AML-193 (cell line): ENCODE data around the gene DYSF.
"Not testable (repeated sequence)": the region's sequence is repeated elsewhere in the genome, so short reads cannot be mapped to it uniquely, and the experiment has no call there.

ENCODE experiments used
- DNase-seq, 2 experiments: peaks; one replicate each; lab custom pipeline; 2025; lab: John Stamatoyannopoulos, UW

DYSF gene

DNA sequence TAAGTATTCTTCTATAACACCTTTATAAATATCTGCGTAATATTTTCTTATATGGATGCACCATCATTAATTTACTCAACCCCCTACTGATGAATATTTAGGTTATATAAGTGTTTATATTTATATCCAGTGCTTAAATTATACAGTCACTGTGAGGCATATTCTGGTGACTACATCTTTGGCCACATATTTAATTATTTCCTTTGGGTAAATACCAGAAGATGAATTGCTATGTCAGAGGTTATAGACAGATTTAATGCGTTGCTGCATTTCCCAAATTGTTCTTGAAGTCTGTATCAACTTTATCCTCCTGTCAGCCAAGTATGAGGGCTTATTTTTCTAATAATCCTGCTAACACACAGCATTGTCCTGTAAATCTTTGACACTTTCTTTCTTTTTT lies 18.7 kb downstream of the DYSF start:
- no peak for DNase-seq

DNA sequence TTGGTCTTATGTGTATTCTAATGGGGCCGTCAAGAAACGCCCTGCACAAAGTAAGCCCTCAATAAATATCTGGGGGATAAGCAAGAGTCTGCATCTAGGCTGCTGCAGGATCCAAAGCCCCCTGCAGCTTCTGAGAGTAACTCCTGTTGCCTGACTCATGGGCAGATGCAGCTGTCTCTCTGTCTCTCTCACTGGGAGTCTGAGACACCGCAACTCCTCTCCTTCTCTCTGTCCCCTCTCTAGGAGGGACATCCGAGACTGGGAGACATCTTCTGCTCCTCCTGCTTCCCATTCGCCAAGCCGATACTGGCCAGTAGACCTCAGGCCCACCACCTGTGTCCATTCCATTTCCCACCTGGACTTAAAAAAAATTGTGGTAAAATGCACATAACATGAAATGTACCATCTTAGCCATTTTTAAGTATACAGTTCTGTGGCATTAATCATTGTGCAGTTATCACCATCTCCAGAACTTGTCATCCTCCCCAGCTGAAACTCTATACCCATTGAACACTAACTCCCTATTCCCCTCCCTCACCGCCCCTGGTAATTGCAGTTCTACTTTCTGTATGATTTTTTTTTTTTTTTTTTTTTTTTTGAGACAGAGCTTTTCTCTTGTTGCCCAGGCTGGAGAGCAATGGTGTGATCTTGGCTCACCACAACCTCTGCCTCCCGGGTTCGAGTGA lies 20.1 kb downstream of the DYSF start:
- DNase-seq, result no peak

DNA sequence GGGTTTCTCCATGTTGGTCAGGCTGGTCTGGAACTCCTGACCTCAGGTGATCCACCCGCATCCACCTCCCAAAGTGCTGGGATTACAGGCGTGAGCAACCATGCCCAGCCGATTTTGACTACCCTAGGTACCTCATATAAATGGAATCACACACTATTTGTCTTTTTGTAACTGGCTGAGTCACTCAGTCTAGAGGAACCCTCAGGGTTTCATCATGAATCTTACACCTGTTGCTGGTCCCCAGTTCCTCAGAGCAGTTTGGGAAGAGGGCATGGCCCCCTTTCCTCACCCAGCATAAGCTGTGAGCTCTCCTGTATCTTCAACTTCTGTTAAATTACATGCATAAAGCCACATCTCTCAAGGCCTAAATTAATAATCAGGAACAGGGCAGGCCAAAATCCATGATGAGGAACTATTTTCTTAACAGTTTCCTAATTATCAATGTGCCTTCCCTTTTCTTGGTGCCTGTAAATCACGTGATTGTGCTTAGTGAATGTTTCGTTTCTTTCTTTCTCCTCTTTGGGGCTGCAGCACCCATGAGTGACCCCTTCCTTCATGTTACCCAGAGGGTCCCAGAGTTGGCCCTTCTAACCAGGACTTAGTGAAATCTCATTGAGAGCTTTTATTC lies 20.9 kb downstream of the DYSF start:
- peak; percentile 49 to 65 for DNase-seq

DNA sequence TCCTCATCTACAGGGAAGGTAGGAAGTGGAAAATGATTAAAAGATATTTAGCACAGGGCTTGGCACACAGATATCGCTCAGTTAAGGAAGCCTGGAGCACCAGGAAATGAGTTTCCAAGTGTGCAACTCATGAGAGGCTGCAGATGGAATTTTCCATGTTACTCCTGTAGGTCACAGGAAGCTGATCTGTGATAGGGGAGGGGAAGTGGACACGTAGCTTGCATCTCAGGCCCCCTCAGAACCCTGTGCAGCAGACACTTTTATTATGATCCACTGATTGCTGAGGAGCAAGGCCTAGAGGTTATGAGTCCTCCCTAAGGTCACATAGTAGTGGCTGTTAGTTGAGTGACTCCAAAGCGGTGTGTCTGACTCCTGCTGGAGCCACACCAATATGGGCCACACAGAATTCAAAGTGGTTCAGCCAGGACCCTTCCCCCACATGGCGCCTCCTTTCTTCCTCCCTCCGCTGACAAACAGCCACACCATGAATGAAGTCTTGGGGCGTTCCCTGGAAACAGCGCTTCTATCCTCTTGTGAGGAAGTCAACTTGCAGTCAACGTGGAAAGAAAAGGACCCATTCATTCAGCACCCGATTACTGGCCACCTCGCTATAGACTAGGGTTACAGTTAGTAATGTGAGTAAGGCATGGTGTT lies 21.5 kb downstream of the DYSF start:
- no peak for DNase-seq

DNA sequence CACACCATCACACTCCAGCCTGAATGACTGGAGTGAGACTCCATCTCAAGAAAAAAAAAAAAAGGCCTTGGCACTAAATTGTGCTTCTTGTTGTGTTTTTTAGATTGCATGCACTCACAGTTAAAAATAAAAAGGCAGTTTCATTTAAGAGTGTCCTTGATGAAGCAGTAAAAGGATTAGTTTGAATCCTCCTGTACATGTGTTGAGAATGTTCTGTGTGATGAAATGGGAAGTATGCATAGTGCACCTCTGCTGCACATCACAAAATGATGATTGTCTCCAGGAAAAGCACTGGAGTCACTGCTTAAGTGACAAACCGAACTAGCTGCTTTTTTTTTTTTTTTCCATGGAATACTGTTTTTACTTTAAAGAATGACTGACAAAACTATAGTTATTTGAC lies 23.1 kb downstream of the DYSF start:
- DNase-seq, result no peak

DNA sequence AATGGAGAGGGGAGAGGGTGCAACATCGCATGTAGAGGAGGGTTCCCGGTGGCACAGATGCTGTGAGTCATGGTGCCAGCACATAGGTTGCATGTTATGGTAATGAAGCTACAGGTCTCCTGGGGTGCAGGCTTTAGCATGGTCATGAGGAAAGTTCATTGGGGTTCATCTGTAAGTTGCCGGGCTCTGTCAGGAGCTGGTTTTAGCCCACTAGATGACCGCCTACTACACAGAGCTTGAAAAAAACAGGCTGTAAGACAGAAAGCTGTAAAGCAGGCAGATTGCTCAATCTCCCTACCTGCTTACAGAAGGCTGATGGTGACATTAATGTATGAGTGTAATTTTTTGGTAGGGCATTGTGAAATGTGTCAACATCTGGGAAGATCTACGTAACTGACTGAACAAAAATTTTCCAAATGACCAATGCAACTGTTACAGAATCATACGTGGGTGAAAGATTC lies 23.9 kb downstream of the DYSF start:
- DNase-seq, result peak; percentile 63 to 68

DNA sequence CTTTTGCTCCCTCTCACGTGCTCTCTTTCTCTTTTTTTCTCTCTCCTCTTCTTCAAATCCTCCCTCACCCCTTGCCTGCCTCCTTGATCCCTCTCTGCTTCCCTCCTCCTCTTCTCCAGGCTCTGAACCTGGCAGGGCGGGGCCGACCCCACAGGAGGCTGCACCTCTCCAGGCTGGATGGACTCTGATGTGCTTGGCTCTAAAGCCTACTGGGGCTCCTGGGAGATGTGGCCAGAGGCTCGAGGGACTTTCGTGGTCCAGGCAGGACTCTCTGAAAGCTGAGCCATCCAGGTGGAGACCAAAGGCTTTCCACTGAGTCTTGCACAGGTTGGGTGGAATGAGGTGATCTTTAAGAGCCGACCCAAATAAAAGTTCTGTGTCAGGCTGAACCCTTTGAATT lies 25.4 kb downstream of the DYSF start:
- DNase-seq, result no peak

DNA sequence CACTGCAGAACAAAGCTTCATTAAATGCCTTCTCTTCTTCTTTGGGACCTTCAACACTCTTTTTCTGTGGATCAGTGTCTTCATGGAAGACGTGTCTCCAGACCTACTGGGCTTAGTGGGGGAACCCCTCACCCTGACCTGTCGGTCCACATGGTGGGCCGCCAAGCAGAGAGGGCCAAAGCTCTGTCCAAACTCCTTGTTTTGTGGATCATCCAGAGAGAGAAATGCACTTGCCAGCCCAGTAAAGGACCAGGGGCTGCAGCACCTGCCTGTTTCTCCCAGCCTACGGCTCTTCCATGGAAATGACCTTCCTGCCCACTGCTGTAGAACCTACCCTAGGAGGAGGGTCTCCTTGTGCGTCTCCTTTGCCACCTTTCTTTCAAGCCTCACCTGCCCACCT lies 25.9 kb downstream of the DYSF start:
- no peak for DNase-seq

DNA sequence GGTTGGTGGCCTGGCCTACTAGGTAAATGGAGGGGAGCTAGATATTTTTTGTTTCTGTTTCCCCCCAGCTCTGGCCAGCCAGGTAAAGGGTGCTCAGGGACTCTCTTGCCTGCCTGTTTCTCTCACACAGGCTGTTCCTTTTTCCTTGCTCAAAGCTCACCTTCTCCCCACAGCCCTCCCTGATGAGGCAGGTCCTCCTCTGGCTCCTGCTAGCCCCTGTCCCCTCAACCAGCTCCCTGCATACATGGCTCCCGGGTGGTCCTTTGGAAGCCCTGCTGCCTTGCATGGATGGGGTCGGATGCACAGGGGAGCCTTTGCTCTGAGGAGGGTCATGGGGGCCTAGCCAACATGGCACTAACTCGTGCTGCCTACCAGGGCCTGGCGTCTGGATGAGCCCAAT lies 27.8 kb downstream of the DYSF start:
- no peak for DNase-seq

DNA sequence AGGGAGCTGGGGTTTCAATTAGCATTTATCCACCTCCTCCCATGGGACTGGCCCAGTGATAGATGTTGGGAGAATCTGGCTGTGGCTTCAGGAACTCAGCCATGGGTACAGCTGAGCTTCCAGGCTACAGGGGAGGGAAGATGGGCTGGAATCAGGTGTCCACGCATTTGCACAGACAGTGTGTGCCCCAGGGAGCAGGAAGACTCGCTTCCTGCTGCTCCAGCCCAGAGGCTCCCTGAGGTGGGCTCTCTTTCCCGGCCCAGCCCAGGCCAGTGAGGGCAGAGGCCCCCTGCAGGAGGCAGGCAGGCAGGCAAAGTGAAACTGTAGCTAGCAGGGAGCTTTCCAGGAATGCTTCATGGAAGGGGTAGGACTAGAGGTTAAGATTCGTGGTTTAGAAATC lies 28.7 kb downstream of the DYSF start:
- DNase-seq, result no peak

DNA sequence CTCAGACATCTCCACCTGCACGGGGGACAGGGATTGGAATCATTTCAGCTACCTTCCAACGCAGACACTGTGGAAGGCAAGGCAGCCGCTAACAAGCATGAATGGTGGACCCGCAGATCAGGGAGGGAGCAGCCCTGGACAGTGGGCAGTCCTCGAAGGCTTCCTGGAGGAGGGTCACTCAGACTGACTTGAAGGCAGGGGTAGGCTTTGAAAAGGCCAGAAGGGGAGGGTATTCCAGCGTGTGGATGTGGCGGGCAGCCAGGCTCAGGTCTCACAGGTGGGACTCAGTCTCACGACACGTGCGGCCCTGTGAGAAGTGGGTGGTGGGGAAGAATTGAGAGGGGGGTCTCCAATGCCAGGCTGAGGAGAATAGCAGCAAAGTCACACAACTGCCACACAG lies 29.9 kb downstream of the DYSF start:
- no peak for DNase-seq

DNA sequence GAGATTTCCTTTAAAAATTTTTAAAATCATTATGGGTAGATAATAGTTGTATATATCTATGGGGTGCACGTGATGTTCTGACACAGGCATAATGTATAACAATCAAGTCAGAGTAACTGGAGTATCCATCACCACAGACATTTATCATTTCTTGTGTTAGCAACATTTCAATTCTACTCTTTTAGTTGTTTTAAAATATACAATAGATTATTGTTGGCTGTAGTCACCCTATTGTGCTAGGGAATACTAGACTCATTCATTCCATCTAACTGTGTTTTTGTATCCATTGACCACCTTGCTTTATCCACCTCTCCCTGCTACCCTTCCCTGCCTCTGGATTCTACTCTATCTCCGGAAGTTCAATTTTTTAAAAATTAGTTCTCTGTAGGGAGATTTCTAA lies 31.0 kb downstream of the DYSF start:
- DNase-seq, result no peak

DNA sequence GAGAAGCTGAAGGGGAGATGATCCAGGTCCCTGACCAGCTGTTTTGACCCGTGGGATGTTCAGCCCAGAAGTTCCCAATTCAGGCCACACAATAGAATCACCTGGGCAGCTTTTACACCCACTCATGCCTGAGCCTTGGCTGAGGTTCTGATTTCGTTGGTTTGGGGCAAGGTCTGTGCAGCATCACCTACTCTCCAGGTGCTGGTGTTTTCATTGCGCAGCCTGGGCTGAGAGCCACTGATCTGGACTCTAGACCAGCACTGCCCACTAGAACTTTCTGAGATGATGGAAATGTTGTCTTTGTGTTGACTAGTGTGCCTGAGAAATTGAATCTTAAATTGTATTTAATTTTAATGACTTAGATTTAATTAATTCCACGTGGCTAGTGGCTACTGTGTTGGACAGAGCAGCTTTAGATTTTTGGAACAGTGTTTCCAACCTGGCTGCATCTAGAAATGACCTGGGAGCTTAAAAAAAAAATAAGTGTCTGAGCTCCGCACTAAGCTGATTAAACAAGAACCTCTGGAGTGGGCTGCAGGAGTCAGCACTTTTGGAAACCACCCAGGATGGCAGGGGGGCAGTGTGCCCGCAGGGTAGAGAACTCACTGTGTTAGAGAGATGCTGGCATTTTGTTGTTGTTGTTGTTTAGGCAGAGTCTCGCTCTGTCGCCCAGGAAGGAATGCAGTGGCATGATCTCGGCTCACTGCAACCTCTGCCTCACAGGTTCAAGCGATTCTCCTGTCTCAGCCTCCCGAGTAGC lies 33.7 kb downstream of the DYSF start:
- DNase-seq, result no peak

DNA sequence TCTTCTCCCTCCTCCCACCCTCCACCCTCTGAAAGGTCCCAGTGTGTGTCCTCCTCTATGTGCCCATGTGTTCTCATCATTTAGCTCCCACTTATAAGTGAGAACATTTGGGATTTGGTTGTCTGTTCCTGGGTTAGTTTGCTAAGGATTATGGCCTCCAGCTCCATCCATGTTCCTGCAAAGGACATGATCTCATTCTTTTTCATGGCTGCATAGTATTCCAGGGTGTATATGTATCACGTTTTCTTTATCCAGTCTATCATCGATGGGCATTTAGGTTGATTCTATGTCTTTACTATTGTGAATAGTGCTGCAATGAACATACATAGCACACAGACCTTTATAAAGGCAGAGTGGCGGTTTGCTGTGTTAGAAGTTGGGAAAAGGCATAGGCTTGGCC lies 38.2 kb downstream of the DYSF start:
- DNase-seq, result not testable (repeated sequence)

DNA sequence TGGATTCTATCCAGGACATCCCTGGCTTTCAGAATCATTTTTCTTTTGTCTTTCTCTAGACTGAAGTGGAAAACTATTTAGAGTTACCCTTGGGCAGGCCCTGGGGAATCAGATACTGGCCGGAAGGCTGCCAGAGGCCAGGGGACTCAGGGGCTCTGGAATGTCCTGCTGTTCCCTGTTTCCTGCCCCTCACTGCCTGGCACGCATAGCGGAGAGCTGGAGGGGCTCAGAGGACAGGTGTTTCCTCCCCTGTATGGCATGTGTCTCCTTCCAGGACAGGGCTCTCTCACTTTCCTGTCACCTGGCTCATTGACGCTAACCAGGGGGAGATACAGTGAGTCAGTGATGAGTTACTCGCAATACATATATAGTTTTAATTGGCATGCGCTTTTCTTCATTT lies 38.8 kb downstream of the DYSF start:
- DNase-seq, result no peak

DNA sequence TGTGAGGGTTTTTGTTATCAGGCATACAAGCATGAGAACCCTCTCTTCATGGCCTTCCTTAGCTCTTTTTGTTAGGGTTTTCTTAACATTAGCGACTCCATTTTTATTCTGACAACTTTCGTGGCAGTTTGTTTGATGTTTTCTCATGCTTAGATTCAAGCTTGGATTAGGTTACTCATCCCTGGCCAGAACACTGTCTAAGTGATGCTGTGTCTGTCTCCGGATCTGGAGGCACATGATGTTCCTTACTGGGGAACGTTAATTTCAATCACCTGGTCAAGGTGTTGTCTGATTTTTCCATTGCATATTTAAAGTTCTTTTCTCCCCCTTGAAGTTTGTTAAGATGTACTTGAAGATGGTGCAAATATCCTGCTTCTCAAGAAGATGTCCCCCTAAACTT lies 40.7 kb downstream of the DYSF start:
- no peak for DNase-seq

DNA sequence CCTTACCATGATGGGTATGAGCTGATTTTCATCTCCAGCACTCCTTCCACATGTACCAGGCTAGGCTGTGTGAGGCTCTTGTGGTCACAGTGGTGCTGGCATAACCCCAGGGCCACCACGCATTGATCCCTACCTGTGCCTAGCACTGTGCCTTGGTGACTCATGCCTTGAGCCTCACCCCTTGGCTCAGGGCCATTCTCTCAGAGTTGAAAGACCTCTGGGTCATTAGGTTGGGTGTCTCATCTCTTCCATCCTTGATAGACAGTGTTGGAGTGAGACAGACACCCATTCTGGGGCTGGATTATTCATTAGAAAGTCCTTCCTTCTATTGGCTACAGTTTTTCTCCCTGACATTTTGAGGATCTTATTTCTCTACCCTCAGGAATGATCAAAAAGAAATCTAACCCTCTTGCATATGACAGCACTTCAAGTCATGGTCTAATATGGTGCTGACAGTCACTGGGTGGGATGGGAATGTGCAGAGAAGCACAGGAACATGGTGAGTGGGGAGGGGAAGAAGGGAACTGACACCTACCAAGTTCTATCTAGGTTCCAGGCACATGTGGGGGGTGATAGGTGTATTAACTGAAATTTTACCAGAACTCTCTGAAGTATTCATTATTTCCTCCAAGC lies 41.3 kb downstream of the DYSF start:
- no peak for DNase-seq

DNA sequence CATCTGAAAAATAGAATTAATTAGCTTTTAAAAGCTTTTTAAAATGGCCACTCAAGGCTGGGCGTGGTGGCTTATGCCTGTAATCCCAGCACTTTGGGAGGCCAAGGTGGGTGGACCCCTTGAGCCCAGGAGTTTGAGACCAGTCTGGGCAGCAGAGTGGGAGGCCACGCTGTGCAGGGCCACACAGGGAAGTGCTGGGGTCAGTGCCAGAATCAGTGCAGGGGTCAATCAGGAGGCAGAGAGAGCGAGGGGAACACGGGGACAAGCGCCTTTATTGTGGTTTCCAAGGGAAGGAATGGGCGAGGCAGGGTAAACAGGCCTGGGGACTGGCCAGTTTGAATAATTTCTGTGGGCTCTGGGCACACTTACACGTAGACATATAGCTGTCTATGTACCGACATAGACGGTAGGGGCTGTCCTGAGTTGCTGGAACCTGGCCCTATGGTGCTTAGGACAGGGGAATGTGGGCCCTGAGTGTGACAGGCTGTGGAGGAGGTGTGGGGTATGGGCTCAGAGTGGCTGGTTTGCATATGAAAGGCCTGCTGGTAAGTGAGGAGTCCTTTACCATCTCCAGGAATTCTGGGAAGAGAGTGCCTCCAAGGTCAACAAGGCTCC lies 42.9 kb downstream of the DYSF start:
- no peak for DNase-seq

DNA sequence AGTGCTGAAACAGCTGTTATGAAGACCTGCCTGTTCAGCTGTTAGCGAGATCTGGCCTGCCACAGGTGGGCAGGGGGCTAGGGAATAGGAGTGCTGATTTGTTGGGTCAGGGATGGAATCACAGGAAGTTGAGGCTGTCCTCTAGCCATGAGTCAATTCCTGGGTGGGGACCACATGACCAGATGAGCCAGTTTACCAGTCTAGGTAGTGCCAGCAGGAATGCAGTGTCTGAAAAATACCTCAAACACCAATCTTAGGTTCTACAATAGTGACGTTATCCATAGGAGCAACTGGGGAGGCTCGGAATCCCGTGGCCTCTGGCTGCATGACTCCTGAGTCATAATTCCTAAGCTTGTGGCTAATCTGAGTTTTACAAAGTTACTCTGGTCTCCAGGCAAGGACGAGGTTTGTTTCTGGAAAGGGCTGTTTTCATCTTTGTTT lies 44.9 kb downstream of the DYSF start:
- no peak for DNase-seq

DNA sequence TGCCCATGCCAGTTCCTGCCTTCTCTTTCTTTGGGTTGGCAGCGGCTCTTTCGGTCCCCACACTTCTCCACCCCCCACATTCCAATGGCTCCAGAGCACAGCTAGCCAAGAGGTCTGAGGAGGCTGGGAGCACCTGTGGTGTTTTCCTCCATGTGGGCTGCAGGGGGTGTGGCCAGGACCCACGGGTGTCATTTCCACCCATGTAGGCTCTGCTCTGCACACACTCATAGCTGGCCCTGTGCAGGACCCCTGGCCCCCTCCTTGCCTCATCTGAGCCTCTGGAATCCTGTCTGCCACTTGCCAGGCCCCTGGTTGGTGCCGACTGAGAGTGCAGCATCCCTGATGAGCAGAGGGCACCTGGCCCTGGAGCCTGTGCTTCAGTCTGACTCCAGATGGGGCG lies 46.3 kb downstream of the DYSF start:
- DNase-seq, result no peak

DNA sequence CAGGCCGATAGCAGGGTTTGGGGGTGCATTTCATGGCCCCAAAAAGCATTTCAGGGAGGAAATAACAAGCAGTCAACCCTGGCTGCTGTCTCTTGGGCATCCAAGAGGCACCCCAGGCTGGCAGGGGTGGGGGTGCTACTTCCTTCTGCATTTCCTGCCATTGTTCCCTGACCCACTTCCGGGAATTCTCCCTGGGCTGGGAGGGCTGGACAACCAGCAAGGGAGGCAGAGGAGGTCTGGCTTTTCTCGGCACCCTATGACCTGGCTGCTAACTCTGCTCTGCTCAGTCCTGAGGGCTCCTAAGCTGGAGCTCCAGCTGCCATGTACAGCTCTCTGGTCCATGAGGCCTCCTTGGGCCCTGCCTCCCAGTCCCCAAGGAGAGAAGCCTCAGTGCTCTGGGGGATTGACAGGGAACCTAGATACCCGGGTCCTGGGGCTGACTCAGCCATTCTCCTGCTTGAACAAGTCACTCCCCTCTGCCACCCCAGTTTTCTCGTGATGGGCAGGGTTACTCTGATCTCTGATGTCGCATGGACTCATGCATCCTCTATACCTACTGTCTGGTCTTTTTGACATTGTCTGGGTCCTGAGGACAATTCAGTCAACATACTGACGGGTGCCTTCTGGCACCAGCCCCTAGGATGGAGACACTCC lies 47.2 kb downstream of the DYSF start:
- DNase-seq, result no peak
